ENCODE results near the gene C9.

C9 gene

GRCh38 chr5:39238366-39239105 is 125.8 kb downstream of the C9 start (continued):
- TF ChIP-seq PRDM2 (tag by site-specific recombination; IDR thresholded peaks at IDR 0.05; ENCODE audit: borderline replicate concordance), result no peak
- no peak for TF ChIP-seq ZNF37A (tag by site-specific recombination; IDR thresholded peaks at IDR 0.05)
- TF ChIP-seq, protein P1, sequence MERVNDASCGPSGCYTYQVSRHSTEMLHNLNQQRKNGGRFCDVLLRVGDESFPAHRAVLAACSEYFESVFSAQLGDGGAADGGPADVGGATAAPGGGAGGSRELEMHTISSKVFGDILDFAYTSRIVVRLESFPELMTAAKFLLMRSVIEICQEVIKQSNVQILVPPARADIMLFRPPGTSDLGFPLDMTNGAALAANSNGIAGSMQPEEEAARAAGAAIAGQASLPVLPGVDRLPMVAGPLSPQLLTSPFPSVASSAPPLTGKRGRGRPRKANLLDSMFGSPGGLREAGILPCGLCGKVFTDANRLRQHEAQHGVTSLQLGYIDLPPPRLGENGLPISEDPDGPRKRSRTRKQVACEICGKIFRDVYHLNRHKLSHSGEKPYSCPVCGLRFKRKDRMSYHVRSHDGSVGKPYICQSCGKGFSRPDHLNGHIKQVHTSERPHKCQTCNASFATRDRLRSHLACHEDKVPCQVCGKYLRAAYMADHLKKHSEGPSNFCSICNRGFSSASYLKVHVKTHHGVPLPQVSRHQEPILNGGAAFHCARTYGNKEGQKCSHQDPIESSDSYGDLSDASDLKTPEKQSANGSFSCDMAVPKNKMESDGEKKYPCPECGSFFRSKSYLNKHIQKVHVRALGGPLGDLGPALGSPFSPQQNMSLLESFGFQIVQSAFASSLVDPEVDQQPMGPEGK (tag by site-specific recombination; IDR thresholded peaks at IDR 0.05), result no peak

DNA sequence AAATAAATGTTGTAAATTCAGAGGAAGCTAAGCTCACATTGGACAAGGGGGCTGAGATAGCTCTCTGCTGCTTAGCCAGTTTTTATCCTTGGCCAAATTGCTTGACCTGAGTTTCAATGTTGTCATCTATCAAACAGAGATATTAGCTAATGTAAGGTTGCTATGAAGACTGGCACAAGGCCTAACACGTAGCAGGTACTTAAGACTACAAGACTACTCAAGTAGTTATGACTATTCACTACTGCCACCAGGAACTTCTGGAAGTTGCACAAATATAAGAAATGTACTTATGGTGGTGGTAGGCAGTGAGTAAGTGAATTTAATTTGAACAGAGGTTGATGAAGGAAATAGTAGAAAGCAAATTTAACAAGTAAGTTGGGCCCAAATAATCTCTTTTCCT is 127.6 kb downstream of the C9 start:
- no peaks in the 10 kb centered on the region; the same call in 1 of the 2 replicates for H3K4me1 ChIP-seq (ENCODE audit: control insufficient read depth, insufficient read depth, low read length)
- H3K4me3 ChIP-seq (ENCODE audit: low read depth, low read length), result no peak overlapping the region
- ChIA-PET POLR2A (no interaction called here), CTCF (interaction anchor here (0.9 kb wide), 1 partner anchor 19 kb away, joined by 3 read pairs; no protein-coding TSS in a partner anchor)
- H3K9me3 ChIP-seq (ENCODE audit: control insufficient read depth, insufficient read depth, low read depth, low read length), result no peaks in the 10 kb centered on the region; the same call in 1 of the 2 replicates
- H3K27ac ChIP-seq (ENCODE audit: extremely low read depth, low read depth, low read length), result no peak overlapping the region
- no peak for TF ChIP-seq RBAK (tag by site-specific recombination; IDR thresholded peaks at IDR 0.05)
- no peak for TF ChIP-seq ZIC2 (tag by site-specific recombination; IDR thresholded peaks at IDR 0.05)
- no peak for TF ChIP-seq ZFP3 (tag by site-specific recombination; IDR thresholded peaks at IDR 0.05; ENCODE audit: low read depth)
- no peak for TF ChIP-seq KLF10 (tag by site-specific recombination; IDR thresholded peaks at IDR 0.05)
- no peak for TF ChIP-seq KLF9 (tag by site-specific recombination; IDR thresholded peaks at IDR 0.05; ENCODE audit: low read depth)
- TF ChIP-seq, protein P2, sequence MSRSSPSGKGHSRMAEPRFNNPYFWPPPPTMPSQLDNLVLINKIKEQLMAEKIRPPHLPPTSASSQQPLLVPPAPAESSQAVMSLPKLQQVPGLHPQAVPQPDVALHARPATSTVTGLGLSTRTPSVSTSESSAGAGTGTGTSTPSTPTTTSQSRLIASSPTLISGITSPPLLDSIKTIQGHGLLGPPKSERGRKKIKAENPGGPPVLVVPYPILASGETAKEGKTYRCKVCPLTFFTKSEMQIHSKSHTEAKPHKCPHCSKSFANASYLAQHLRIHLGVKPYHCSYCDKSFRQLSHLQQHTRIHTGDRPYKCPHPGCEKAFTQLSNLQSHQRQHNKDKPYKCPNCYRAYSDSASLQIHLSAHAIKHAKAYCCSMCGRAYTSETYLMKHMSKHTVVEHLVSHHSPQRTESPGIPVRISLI (tag by site-specific recombination; IDR thresholded peaks at IDR 0.05), result no peak
- no peak for TF ChIP-seq ZNF335 (tag by site-specific recombination; conservative IDR thresholded peaks at IDR 0.05)
- no peak for TF ChIP-seq ZNF555 (tag by site-specific recombination; conservative IDR thresholded peaks at IDR 0.05)
- H3K36me3 ChIP-seq (ENCODE audit: control insufficient read depth in 2 of 2, insufficient read depth in 1 of 2, low read length in 2 of 2), result no peaks in the 10 kb centered on the region

DNA sequence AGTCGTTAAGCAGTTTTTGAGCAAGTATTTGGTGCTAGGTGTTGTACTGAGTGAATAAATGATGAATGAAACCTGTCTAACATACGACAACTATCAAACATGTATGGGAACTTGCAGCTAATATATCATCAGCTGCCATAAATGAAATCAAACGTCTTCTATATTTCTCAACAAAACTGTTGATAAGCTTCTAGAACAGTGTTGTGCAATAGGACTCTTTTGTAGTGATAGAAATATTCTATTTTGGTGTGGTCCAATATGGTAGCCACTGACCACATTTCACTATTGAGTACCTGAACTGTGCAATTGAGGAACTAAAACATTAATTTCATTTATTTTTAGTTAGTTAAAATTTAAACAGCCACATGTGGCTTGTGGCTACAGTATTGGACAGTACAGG is 128.6 kb downstream of the C9 start:
- H3K4me1 ChIP-seq (ENCODE audit: control insufficient read depth, insufficient read depth, low read length), result no peaks in the 10 kb centered on the region; the same call in 1 of the 2 replicates
- no peak overlapping the region for H3K27ac ChIP-seq (ENCODE audit: extremely low read depth, low read depth, low read length)
- no peaks in the 10 kb centered on the region for H3K9me3 ChIP-seq (ENCODE audit: control insufficient read depth, insufficient read depth, low read depth, low read length)
- ChIA-PET CTCF (no interaction called here), POLR2A (no interaction called here)
- H3K36me3 ChIP-seq (ENCODE audit: control insufficient read depth in 2 of 2, insufficient read depth in 1 of 2, low read length in 2 of 2), result no peaks in the 10 kb centered on the region
- no peak overlapping the region for H3K4me3 ChIP-seq (ENCODE audit: low read depth, low read length)
- no peak for TF ChIP-seq ZNF266 (tag by site-specific recombination; IDR thresholded peaks at IDR 0.05; ENCODE audit: low read depth)
- no peak for TF ChIP-seq EGR2 (tag by site-specific recombination; IDR thresholded peaks at IDR 0.05; ENCODE audit: low read depth)
- no peak for TF ChIP-seq MEIS1 (CRISPR knock-in tag; IDR thresholded peaks at IDR 0.05; ENCODE audit: borderline replicate concordance)
- TF ChIP-seq ZNF561 (tag by site-specific recombination; IDR thresholded peaks at IDR 0.05; ENCODE audit: borderline replicate concordance), result no peak
- TF ChIP-seq ZNF514 (tag by site-specific recombination; IDR thresholded peaks at IDR 0.05), result no peak
- no peak for TF ChIP-seq ELK4 (IDR thresholded peaks at IDR 0.05; ENCODE audit: borderline replicate concordance, low read depth, low read length)

All from HEK293 (cell line).